Smooth muscle cell (in vitro differentiated cells): ENCODE measurements around the gene USB1. TPM values are rescaled to one million over a fixed set of nuclear protein-coding genes. Genes with fewer than 3 reads are reported as not detected.

Experiments used
- DNase-seq: peaks from one replicate; lab custom pipeline; 2025; ENCODE audit not compliant: unreplicated experiment; lab: John Stamatoyannopoulos, UW
- H2AFZ ChIP-seq: fragments of 200-600 bp; sonication (generic); 2 replicates; pipeline ENCODE4 v1.6.0; 2016; ENCODE audit warnings: antibody characterized with exemption, low read depth, mild to moderate bottlenecking
- H3F3A ChIP-seq: fragments of 200-600 bp; sonication (generic); 2 replicates; pipeline ENCODE4 v1.6.0; 2017; ENCODE audit warnings: antibody characterized with exemption, low read depth
- H3K27ac ChIP-seq: fragments of 200-600 bp; sonication (generic); 2 replicates; pipeline ENCODE4 v1.5.1; 2016; ENCODE audit warnings: low read depth, mild to moderate bottlenecking
- H3K27me3 ChIP-seq: fragments of 200-600 bp; sonication (generic); 2 replicates; pipeline ENCODE4 v1.6.1; 2016; ENCODE audit warnings: low read depth, mild to moderate bottlenecking
- H3K36me3 ChIP-seq: fragments of 200-600 bp; sonication (generic); 2 replicates; pipeline ENCODE4 v1.5.1; 2016; ENCODE audit warnings: low read depth
- H3K4me1 ChIP-seq: fragments of 200-600 bp; sonication (generic); 2 replicates; pipeline ENCODE4 v1.5.1; 2016; ENCODE audit warnings: low read depth
- H3K4me2 ChIP-seq: fragments of 200-600 bp; sonication (generic); 2 replicates; pipeline ENCODE4 v1.6.0; 2016; ENCODE audit warnings: mild to moderate bottlenecking
- H3K4me3 ChIP-seq: fragments of 200-600 bp; sonication (generic); 2 replicates; pipeline ENCODE4 v1.5.1; 2016; ENCODE audit warnings: mild to moderate bottlenecking
- H3K79me2 ChIP-seq: fragments of 200-600 bp; sonication (generic); 2 replicates; pipeline ENCODE4 v1.6.0; 2016; ENCODE audit warnings: low read depth, mild to moderate bottlenecking
- H3K9ac ChIP-seq: fragments of 200-600 bp; sonication (generic); 2 replicates; pipeline ENCODE4 v1.6.0; 2016; ENCODE audit warnings: low read depth
- H3K9me3 ChIP-seq: fragments of 200-600 bp; sonication (generic); replicated peaks from 2 replicates; pipeline ENCODE4 v1.5.1; 2016; ENCODE audit warnings: low read depth
- H4K20me1 ChIP-seq: fragments of 200-600 bp; sonication (generic); 2 replicates; pipeline ENCODE4 v1.6.0; 2016; ENCODE audit warnings: low read depth
- CTCF ChIP-seq: fragments of 200-600 bp; sonication (generic); IDR thresholded peaks from 2 replicates; pipeline ENCODE4 v1.5.1; 2017; ENCODE audit warnings: borderline replicate concordance, mild to moderate bottlenecking, antibody characterized with exemption; ENCODE audit not compliant: insufficient read depth, poor library complexity, severe bottlenecking
- WGBS: methylation state at CpG from one replicate; pipeline ENCODE4 v1.1.7; 2016; ENCODE audit warnings: low lambda C conversion rate; 5-methylcytosine and 5-hydroxymethylcytosine counted together
- polyA plus RNA-seq: library from polyadenylated mRNA; unstranded; fragments of >200 nt; fragmentation: Nextera tagmentation; extraction: Ambion mirVana; gene quantifications from 2 replicates; pipeline ENCODE4 v1.2.1, GENCODE V29; 2016
- total RNA-seq: library from RNA; depleted of rRNA; stranded (reverse); fragments of >200 nt; gene quantifications from 2 replicates; pipeline ENCODE4 v1.2.3, GENCODE V29; 2014

The USB1 gene
- total and polyA plus RNA-seq, 2 experiments from 2014 or later: 26.9 to 56.6 TPM

- Histone ChIP-seq H4K20me1 (peaks cover 18% of the 10 kb centered on the region), H3K36me3 (no peaks in the 10 kb centered on the region), H3K27ac (no peak overlapping the region), H3K4me1 (peaks cover 19% of the 10 kb centered on the region), H3K9me3 (no peaks in the 10 kb centered on the region), H3K27me3 (no peaks in the 10 kb centered on the region), H3K4me3 (peak overlapping the region; percentile 88), H2AFZ (no peak overlapping the region), H3K9ac (peak overlapping the region; percentile 70), H3K4me2 (peak overlapping the region; percentile 99), H3F3A (peaks cover 4% of the 10 kb centered on the region), H3K79me2 (no peaks in the 10 kb centered on the region)
- WGBS: 38% methylated on average over 6 of the region's 6 CpGs
- TF ChIP-seq CTCF: no peak
- no peak for DNase-seq
Observed at GRCh38 chr16:57999366-57999970, 1.7 kb upstream of the USB1 start.

- Histone ChIP-seq H2AFZ (peak within 1 kb of the TSS; percentile 92), H3K4me2 (peak within 1 kb of the TSS; percentile 99), H3K79me2 (no peaks in the 10 kb centered on the region), H3K36me3 (no peaks in the 10 kb centered on the region), H4K20me1 (peaks cover 16% of the 10 kb centered on the region), H3K9me3 (no peaks in the 10 kb centered on the region), H3K4me1 (peaks cover 14% of the 10 kb centered on the region), H3K4me3 (peak within 1 kb of the TSS; percentile 88), H3F3A (peaks cover 4% of the 10 kb centered on the region), H3K27ac (peak within 1 kb of the TSS; percentile 28), H3K27me3 (no peaks in the 10 kb centered on the region), H3K9ac (peak within 1 kb of the TSS; percentile 70)
- DNase-seq: no peak
- 3% methylated on average over 30 of the region's 95 CpGs for WGBS
- no peak for TF ChIP-seq CTCF
Observed at GRCh38 chr16:57999971-58000705, 1.1 kb upstream of the USB1 start, which contains the start of gene ZNF319. ZNF319 (minus strand) TSS chr16:58000672; CDS start chr16:57998265, 2,407 bp downstream.

GRCh38 chr16:58001781-58002415, 691 bp downstream of the USB1 start:
- no peak for DNase-seq
- Histone ChIP-seq H3K79me2 (peaks cover under 1% of the 10 kb centered on the region), H3K4me2 (peak overlapping the region; percentile 99), H3K9ac (no peak overlapping the region), H3K4me3 (peak overlapping the region; percentile 88), H3K27me3 (no peaks in the 10 kb centered on the region), H2AFZ (peak overlapping the region; percentile 92), H3K36me3 (no peaks in the 10 kb centered on the region), H3K27ac (no peak overlapping the region), H3K9me3 (no peaks in the 10 kb centered on the region), H3F3A (peaks cover 4% of the 10 kb centered on the region), H3K4me1 (peaks cover 14% of the 10 kb centered on the region), H4K20me1 (peaks cover 12% of the 10 kb centered on the region)
- WGBS: 38% methylated on average over 10 of the region's 10 CpGs
- TF ChIP-seq CTCF: no peak
